Vagina (tissue), 2 donors: ENCODE data around the gene KLHL21. TPM values are rescaled to one million over a fixed set of nuclear protein-coding genes. Genes with fewer than 3 reads are reported as not detected.
A peak's percentile ranks its signal among the peaks of the same experiment; 100 is the strongest.

Experiments used
- DNase-seq, 2 donors: peaks; one replicate each; pipeline ENCODE4 v3.0.0-alpha.2; 2017; ENCODE audit errors: extremely low spot score in 2 of 2
- H3K27ac ChIP-seq: fragments of 200-600 bp; sonication (generic); one replicate; pipeline ENCODE4 v1.5.1; 2019
- H3K27me3 ChIP-seq: fragments of 200-600 bp; sonication (generic); one replicate; pipeline ENCODE4 v1.5.1; 2019
- H3K36me3 ChIP-seq, 2 donors: fragments of 200-600 bp; sonication (generic); one replicate each; pipeline ENCODE4 v1.5.1; 2017 to 2019
- H3K4me1 ChIP-seq: fragments of 200-600 bp; sonication (generic); one replicate; pipeline ENCODE4 v1.5.1; 2019
- H3K4me3 ChIP-seq, 2 donors: fragments of 200-600 bp; sonication (generic); 1 replicate in 1 of 2; 2 replicates in 1 of 2; pipeline ENCODE4 v1.5.1; 2016 to 2019
- H3K9me3 ChIP-seq: fragments of 200-600 bp; sonication (generic); one replicate; pipeline ENCODE4 v1.5.1; 2019
- POLR2A ChIP-seq, 2 donors: fragments of 450-650 bp; IDR thresholded peaks; one replicate each; pipeline ENCODE4 v1.6.1; 2017; ENCODE audit warnings: antibody characterized with exemption in 2 of 2, mild to moderate bottlenecking in 2 of 2, moderate library complexity in 2 of 2
- POLR2AphosphoS5 ChIP-seq, 2 donors: sonication (generic); formaldehyde crosslinking; IDR thresholded peaks; one replicate each; pipeline ENCODE4 v1.9.0; 2017; ENCODE audit warnings: antibody characterized with exemption in 2 of 2, mild to moderate bottlenecking in 2 of 2, low read depth in 1 of 2; ENCODE audit not compliant: insufficient read depth in 1 of 2
- intact Hi-C: fragments of 100-400 bp; cut with DNase I; formaldehyde crosslinking; loops from one replicate; pipeline ENCODE4 v1.15.1; 2023
- total RNA-seq: library from RNA; depleted of rRNA; stranded (reverse); fragments of >200 nt; gene quantifications from one replicate; pipeline ENCODE4 v1.2.3, GENCODE V29; 2016
- TF ChIP-seq, protein P1 (sequence below), 3 experiments: fragments of 450-650 bp in 2 of 3; fragments of 200-600 bp in 1 of 3; sonication (generic) in 1 of 3; IDR thresholded peaks; one replicate each; pipeline ENCODE4 v1.5.1; 2017 to 2019; ENCODE audit warnings: antibody characterized with exemption in 3 of 3, mild to moderate bottlenecking in 2 of 3, moderate library complexity in 2 of 3

The KLHL21 gene
- total RNA-seq, 1 donor from 2014 or later: 54.3 TPM

DNA sequence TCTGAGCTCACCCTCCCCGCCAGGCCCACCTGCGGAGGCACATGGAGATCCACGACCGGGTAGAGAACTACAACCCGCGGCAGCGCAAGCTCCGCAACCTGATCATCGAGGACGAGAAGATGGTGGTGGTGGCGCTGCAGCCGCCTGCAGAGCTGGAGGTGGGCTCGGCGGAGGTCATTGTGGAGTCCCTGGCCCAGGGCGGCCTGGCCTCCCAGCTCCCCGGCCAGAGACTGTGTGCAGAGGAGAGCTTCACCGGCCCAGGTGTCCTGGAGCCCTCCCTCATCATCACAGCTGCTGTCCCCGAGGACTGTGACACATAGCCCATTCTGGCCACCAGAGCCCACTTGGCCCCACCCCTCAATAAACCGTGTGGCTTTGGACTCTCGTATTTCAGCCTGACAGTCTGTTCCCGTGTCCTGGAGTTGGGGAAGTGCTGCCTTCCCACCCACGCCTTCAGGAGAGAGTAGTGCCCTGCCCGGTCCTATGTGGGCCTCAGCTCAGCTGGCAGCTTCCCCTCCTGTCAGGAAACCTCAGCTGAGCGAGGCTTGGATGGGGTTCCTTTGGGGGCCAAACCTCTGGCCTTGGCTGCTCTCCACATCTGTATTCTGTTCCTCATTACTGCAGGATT, 13.7 kb downstream of the KLHL21 start:
- intact Hi-C loops: no loop called here
- TF ChIP-seq, protein P1, sequence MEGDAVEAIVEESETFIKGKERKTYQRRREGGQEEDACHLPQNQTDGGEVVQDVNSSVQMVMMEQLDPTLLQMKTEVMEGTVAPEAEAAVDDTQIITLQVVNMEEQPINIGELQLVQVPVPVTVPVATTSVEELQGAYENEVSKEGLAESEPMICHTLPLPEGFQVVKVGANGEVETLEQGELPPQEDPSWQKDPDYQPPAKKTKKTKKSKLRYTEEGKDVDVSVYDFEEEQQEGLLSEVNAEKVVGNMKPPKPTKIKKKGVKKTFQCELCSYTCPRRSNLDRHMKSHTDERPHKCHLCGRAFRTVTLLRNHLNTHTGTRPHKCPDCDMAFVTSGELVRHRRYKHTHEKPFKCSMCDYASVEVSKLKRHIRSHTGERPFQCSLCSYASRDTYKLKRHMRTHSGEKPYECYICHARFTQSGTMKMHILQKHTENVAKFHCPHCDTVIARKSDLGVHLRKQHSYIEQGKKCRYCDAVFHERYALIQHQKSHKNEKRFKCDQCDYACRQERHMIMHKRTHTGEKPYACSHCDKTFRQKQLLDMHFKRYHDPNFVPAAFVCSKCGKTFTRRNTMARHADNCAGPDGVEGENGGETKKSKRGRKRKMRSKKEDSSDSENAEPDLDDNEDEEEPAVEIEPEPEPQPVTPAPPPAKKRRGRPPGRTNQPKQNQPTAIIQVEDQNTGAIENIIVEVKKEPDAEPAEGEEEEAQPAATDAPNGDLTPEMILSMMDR (IDR thresholded peaks at IDR 0.05): no peak
- no peak for TF ChIP-seq POLR2A (IDR thresholded peaks at IDR 0.05)
- no peak for TF ChIP-seq POLR2AphosphoS5 (IDR thresholded peaks at IDR 0.05; ENCODE audit: insufficient read depth in 1 of 2, low read depth in 1 of 2)
- Histone ChIP-seq H3K4me3 (no peak overlapping the region), H3K4me1 (peaks cover 68% of the 10 kb centered on the region), H3K27me3 (no peaks in the 10 kb centered on the region), H3K27ac (no peak overlapping the region), H3K36me3 (peaks cover 0 to 58% of the 10 kb centered on the region in 2 donors), H3K9me3 (no peaks in the 10 kb centered on the region)
- DNase-seq: no peak

DNA sequence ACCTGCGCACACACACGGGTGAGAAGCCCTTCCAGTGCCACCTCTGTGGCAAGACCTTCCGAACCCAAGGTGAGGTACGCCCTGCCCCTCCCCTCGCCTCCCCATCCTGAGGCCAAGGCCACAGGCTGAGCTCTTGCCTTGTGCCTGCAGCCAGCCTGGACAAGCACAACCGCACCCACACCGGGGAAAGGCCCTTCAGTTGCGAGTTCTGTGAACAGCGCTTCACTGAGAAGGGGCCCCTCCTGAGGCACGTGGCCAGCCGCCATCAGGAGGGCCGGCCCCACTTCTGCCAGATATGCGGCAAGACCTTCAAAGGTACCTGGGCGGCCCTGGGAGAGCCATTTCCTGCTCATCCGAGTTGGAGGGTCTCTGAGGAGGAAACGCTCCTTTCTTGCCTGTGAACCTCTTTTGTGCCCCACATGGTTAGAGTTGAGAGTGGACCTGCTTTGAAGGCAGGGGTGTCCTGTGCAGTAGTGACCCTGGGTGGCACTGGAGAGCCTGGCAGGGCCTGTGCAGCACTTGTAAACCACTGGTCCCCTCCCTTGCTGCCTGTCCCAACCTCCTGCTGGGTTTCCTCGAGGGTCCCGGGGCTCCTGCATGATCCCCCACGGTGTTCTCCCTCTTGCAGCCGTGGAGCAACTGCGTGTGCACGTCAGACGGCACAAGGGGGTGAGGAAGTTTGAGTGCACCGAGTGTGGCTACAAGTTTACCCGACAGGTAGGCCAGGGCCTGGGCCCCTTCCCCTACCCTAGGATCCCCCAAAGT, 14.4 kb downstream of the KLHL21 start:
- intact Hi-C loops: no loop called here
- Histone ChIP-seq H3K9me3 (no peaks in the 10 kb centered on the region), H3K27me3 (no peaks in the 10 kb centered on the region), H3K4me1 (peaks cover 67% of the 10 kb centered on the region), H3K36me3 (peaks cover 0 to 51% of the 10 kb centered on the region in 2 donors), H3K4me3 (no peak overlapping the region), H3K27ac (no peak overlapping the region)
- TF ChIP-seq POLR2A (IDR thresholded peaks at IDR 0.05): no peak
- TF ChIP-seq, protein P1 (IDR thresholded peaks at IDR 0.05): no peak
- TF ChIP-seq POLR2AphosphoS5 (IDR thresholded peaks at IDR 0.05; ENCODE audit: insufficient read depth in 1 of 2, low read depth in 1 of 2): no peak
- peak in 1 of 2 donors; percentile 83 for DNase-seq

DNA sequence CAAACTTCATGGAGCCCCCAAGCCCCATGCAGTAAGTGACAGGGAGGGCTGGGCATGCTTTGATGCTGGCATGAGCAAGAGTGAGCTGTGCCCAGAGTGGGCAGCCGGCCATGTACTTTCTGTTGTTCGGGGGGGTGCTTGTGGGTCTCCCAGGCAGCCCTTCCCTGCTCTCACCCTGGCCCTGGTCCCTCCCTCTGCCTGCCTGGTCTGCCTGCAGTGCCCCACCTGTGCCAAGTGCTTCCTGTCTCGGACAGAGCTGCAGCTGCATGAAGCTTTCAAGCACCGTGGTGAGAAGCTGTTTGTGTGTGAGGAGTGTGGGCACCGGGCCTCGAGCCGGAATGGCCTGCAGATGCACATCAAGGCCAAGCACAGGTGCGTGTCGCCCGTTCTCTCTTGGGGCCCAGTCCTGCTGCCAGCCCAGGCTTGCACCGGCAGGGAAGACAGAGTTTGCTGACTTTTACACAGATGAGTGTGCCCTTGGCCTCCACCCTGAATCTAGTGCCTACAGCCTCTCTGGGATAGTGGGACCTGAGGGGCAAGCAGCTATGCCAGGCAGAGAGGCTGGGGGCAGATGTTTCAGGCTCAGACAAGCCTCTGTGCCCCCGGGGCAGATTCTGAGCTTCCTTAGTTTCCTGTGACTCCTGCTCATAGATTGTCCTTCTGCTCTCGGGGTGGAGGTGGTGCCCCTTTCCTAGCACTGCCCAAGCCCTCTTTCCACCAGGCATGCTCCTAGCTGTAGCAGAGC, 15.2 kb downstream of the KLHL21 start:
- Histone ChIP-seq H3K9me3 (no peaks in the 10 kb centered on the region), H3K27ac (no peak overlapping the region), H3K4me1 (peaks cover 64% of the 10 kb centered on the region), H3K27me3 (no peaks in the 10 kb centered on the region), H3K36me3 (peaks cover 0 to 42% of the 10 kb centered on the region in 2 donors), H3K4me3 (no peak overlapping the region)
- intact Hi-C loops: no loop called here
- peak in 1 of 2 donors; percentile 83 for DNase-seq
- TF ChIP-seq POLR2AphosphoS5 (IDR thresholded peaks at IDR 0.05; ENCODE audit: insufficient read depth in 1 of 2, low read depth in 1 of 2): no peak
- TF ChIP-seq POLR2A (IDR thresholded peaks at IDR 0.05): no peak
- TF ChIP-seq, protein P1 (IDR thresholded peaks at IDR 0.05): no peak

DNA sequence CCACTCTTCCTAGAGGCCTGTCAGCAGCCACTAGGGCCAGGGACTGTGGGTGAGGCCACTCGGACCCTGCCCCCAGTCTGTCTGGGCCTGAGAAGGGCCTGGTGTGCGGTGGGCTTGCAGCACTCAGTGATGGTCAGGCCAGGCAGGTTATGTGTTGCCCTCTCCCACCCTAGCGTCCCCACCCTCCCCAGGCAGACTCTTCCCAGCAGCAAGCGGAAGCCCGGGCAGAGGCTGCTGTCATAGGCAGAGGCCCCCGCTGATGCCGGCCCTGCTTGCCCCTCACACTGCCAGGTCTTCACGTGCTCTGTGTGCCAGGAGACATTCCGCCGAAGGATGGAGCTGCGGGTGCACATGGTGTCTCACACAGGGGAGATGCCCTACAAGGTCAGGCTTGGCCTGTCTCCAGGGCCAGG, 16.3 kb downstream of the KLHL21 start:
- H3K27ac ChIP-seq: no peak overlapping the region
- H3K4me3 ChIP-seq: no peak overlapping the region
- no peak for DNase-seq
- no peak for TF ChIP-seq POLR2A (IDR thresholded peaks at IDR 0.05)
- no peak for TF ChIP-seq POLR2AphosphoS5 (IDR thresholded peaks at IDR 0.05; ENCODE audit: insufficient read depth in 1 of 2, low read depth in 1 of 2)
- TF ChIP-seq, protein P1 (IDR thresholded peaks at IDR 0.05): no peak
- intact Hi-C loops: no loop called here
- peaks cover 64% of the 10 kb centered on the region for H3K4me1 ChIP-seq
- no peaks in the 10 kb centered on the region for H3K27me3 ChIP-seq
- H3K9me3 ChIP-seq: no peaks in the 10 kb centered on the region
- H3K36me3 ChIP-seq: peaks cover 0 to 32% of the 10 kb centered on the region in 2 donors
